ENCODE measurements around the gene CLEC4G.

GRCh38 chr19:7704280-7705060, 27.4 kb downstream of the CLEC4G start:
- TF ChIP-seq, protein P1, sequence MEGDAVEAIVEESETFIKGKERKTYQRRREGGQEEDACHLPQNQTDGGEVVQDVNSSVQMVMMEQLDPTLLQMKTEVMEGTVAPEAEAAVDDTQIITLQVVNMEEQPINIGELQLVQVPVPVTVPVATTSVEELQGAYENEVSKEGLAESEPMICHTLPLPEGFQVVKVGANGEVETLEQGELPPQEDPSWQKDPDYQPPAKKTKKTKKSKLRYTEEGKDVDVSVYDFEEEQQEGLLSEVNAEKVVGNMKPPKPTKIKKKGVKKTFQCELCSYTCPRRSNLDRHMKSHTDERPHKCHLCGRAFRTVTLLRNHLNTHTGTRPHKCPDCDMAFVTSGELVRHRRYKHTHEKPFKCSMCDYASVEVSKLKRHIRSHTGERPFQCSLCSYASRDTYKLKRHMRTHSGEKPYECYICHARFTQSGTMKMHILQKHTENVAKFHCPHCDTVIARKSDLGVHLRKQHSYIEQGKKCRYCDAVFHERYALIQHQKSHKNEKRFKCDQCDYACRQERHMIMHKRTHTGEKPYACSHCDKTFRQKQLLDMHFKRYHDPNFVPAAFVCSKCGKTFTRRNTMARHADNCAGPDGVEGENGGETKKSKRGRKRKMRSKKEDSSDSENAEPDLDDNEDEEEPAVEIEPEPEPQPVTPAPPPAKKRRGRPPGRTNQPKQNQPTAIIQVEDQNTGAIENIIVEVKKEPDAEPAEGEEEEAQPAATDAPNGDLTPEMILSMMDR (IDR thresholded peaks at IDR 0.05): no peak
- TF ChIP-seq POLR2A (IDR thresholded peaks at IDR 0.05) (no peak), EP300 (IDR thresholded peaks at IDR 0.05) (no peak)
